Panc1 (cell line): ENCODE results near the gene AGPS. TPM values are rescaled to one million over a fixed set of nuclear protein-coding genes. Genes with fewer than 3 reads are reported as not detected.

Experiments used
- ATAC-seq: fragments of 200-7000 bp; cut with Tn5 transposase; 2 replicates; pipeline ENCODE4 v1.9.1; 2020; ENCODE audit warnings: mild to moderate bottlenecking, moderate library complexity
- BruUV-seq: library from RNA; stranded (reverse); fragments of 400-500 nt; replicated peaks from 2 replicates; lab custom pipeline; 2021; lab: Mats Ljungman, UMichigan
- CTCF ChIA-PET: fragments of 300-600 bp; sonication (Branson Sonifier 250); formaldehyde crosslinking; loops from one replicate; lab custom pipeline; 2022; ENCODE audit warnings: antibody characterized with exemption; lab: Charles Lee
- POLR2A ChIA-PET: fragments of 300-600 bp; sonication (Branson Sonifier 250); formaldehyde crosslinking; loops from one replicate; lab custom pipeline; 2022; ENCODE audit warnings: antibody characterized with exemption; lab: Charles Lee
- DNase-seq: peaks from one replicate; pipeline ENCODE4 v3.0.0-alpha.2; 2010; ENCODE audit warnings: low read depth, low spot score
- H3K27ac ChIP-seq: 2 replicates; pipeline ENCODE4 v1.5.1; 2011; ENCODE audit warnings: mild to moderate bottlenecking, low read length, inconsistent platforms
- H3K27me3 ChIP-seq: fragments of 200-500 bp; sonication (Bioruptor generic); 2 replicates; pipeline ENCODE4 v1.6.0; 2014; ENCODE audit warnings: low read length, inconsistent platforms; ENCODE audit not compliant: control insufficient read depth, insufficient read depth
- H3K36me3 ChIP-seq: fragments of 200-500 bp; sonication (Bioruptor generic); 2 replicates; pipeline ENCODE4 v1.5.1; 2014; ENCODE audit warnings: inconsistent platforms, mild to moderate bottlenecking, low read length, moderate library complexity; ENCODE audit not compliant: control insufficient read depth, insufficient read depth
- H3K4me1 ChIP-seq: 2 replicates; pipeline ENCODE4 v1.5.1; 2011; ENCODE audit warnings: inconsistent platforms, mild to moderate bottlenecking, low read length, moderate library complexity; ENCODE audit not compliant: control insufficient read depth, insufficient read depth
- H3K4me3 ChIP-seq, 2 experiments: 2 replicates each; pipeline ENCODE4 v1.5.1; 2011 to 2012; ENCODE audit warnings: low read depth in 2 of 2, low read length in 2 of 2, mild to moderate bottlenecking in 2 of 2, inconsistent platforms in 1 of 2, moderate library complexity in 1 of 2
- H3K9me3 ChIP-seq: fragments of 200-500 bp; sonication (Bioruptor generic); 2 replicates; pipeline ENCODE4 v1.5.1; 2014; ENCODE audit warnings: low read depth, mild to moderate bottlenecking, inconsistent platforms, low read length, moderate library complexity; ENCODE audit not compliant: control insufficient read depth, insufficient read depth
- CTCF ChIP-seq: fragments of 450-650 bp; IDR thresholded peaks from 2 replicates; pipeline ENCODE4 v1.5.1; 2017; ENCODE audit warnings: mild to moderate bottlenecking
- POLR2AphosphoS5 ChIP-seq: IDR thresholded peaks from 2 replicates; pipeline ENCODE4 v1.6.1; 2012; ENCODE audit warnings: mild to moderate bottlenecking, low read depth, low read length, moderate library complexity
- REST ChIP-seq, 2 experiments: IDR thresholded peaks; 2 replicates each; pipeline ENCODE4 v1.6.1; 2011 to 2012; ENCODE audit warnings: low read depth in 2 of 2, control low read depth in 1 of 2, low read length in 1 of 2, mild to moderate bottlenecking in 1 of 2, moderate library complexity in 1 of 2; ENCODE audit not compliant: insufficient read depth in 1 of 2
- SIN3A ChIP-seq: IDR thresholded peaks from 2 replicates; pipeline ENCODE4 v1.6.1; 2012; ENCODE audit warnings: low read depth, mild to moderate bottlenecking, low read length, moderate library complexity, borderline replicate concordance; ENCODE audit not compliant: insufficient read depth
- TCF7L2 ChIP-seq: IDR thresholded peaks from 2 replicates; pipeline ENCODE4 v1.6.1; 2011; ENCODE audit warnings: mild to moderate bottlenecking, low read depth, low read length, inconsistent platforms
- in situ Hi-C: cut with HindIII; loops from 2 replicates; pipeline ENCODE4 v1.10.0; 2016; ENCODE audit warnings: low sequenced_read_pairs, low pct_unique_long_range_greater_than_20kb
- intact Hi-C: fragments of 100-400 bp; cut with micrococcal nuclease; formaldehyde crosslinking; loops from one replicate; pipeline ENCODE4 v1.10.0; 2022; ENCODE audit not compliant: unreplicated experiment
- total RNA-seq: library from RNA; stranded (reverse); gene quantifications from one replicate; pipeline ENCODE4 v1.2.1, GENCODE V29; 2021; ENCODE audit not compliant: unreplicated experiment

AGPS gene
- total RNA-seq, 1 experiment from 2014 or later = 68.7 TPM

GRCh38 chr2:177587371-177587770 is 194.8 kb downstream of the AGPS start:
- Histone ChIP-seq H3K4me3 (no peak overlapping the region), H3K9me3 (no peaks in the 10 kb centered on the region), H3K27me3 (no peaks in the 10 kb centered on the region), H3K36me3 (no peaks in the 10 kb centered on the region), H3K27ac (no peak overlapping the region), H3K4me1 (no peaks in the 10 kb centered on the region)
- BruUV-seq = no TSS peak
- no peak for ATAC-seq
- DNase-seq = no peak
- ChIA-PET CTCF (no interaction called here), POLR2A (no interaction called here)
- no peak for TF ChIP-seq SIN3A
- TF ChIP-seq TCF7L2 = no peak
- in situ Hi-C loops (no loop called here), intact Hi-C loops (no loop called here)

DNA sequence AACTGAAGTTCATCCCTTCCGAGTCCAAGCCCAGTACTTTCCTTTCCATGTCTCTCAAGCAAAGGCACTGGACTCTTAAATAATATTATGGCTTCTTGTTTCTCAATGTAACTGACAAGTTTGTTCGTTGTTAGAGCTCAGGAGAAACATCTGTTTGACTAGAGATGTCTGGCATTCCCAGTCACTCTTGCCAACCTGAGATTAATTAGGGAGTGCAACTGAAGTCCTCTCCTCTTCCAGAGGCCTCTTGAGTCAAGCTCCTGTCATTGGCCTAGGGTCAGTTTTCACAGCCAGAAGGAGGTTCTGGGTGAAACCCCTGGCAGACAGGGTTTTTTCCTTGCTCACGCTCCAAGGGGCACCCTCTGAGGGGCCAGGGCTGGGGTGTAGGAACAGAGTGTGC is 196.1 kb downstream of the AGPS start:
- H3K36me3 ChIP-seq = no peaks in the 10 kb centered on the region
- H3K27ac ChIP-seq = no peak overlapping the region
- TF ChIP-seq TCF7L2 (no peak), CTCF (no peak), SIN3A (no peak), REST (IDR thresholded peaks at IDR 0.05; ENCODE audit: insufficient read depth in 1 of 2, low read depth in 2 of 2, low read length in 1 of 2) (no peak), POLR2AphosphoS5 (no peak)
- ATAC-seq (no peak), DNase-seq (no peak)
- H3K9me3 ChIP-seq = no peaks in the 10 kb centered on the region
- POLR2A ChIA-PET = no interaction called here
- H3K4me1 ChIP-seq = no peaks in the 10 kb centered on the region
- CTCF ChIA-PET = no interaction called here
- no peak overlapping the region for H3K4me3 ChIP-seq
- intact Hi-C loops (no loop called here), in situ Hi-C loops (no loop called here)
- H3K27me3 ChIP-seq = no peaks in the 10 kb centered on the region
- BruUV-seq = no TSS peak

DNA sequence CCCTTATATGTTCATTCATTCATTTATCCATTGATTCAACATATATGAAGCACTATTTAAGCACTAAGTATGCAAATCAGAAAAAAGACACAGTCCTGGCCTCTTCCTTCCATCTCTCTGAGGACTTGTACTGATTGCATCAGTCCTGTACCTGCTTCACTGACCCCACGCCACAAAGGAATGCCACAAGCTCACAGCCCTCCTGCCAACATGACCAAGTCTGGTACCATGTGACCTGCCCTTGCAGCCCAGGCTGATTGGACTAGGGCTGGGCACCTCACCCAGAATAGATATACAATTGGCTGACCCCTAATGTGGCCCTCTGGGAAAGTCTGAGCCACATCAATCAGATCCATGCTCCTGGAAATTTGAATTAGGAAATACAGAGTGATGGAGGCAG is 196.6 kb downstream of the AGPS start:
- H3K4me3 ChIP-seq = no peak overlapping the region
- no peaks in the 10 kb centered on the region for H3K36me3 ChIP-seq
- no peak for TF ChIP-seq REST (IDR thresholded peaks at IDR 0.05; ENCODE audit: insufficient read depth in 1 of 2, low read depth in 2 of 2, low read length in 1 of 2)
- no peak for TF ChIP-seq POLR2AphosphoS5
- no peak for TF ChIP-seq SIN3A
- TF ChIP-seq TCF7L2 = no peak
- no peak for TF ChIP-seq CTCF
- H3K27ac ChIP-seq = no peak overlapping the region
- no peaks in the 10 kb centered on the region for H3K4me1 ChIP-seq
- DNase-seq (no peak), ATAC-seq (no peak)
- CTCF ChIA-PET = interaction anchor here (0.7 kb wide), 1 partner anchor 21 kb away, joined by 3 read pairs; no protein-coding TSS in a partner anchor
- no TSS peak for BruUV-seq
- intact Hi-C loops = no loop called here
- POLR2A ChIA-PET = no interaction called here
- no peaks in the 10 kb centered on the region for H3K27me3 ChIP-seq
- no peaks in the 10 kb centered on the region for H3K9me3 ChIP-seq
- in situ Hi-C loops = no loop called here
